Kasumi-1 (cell line): ENCODE measurements around the gene SPPL3.
A peak's percentile ranks its signal among the peaks of the same experiment; 100 is the strongest.
"Not testable (repeated sequence)": the region's sequence is repeated elsewhere in the genome, so short reads cannot be mapped to it uniquely, and the experiment has no call there.

ENCODE experiments used
- DNase-seq, 2 experiments: peaks; one replicate each; lab custom pipeline; 2025; lab: John Stamatoyannopoulos, UW

Gene SPPL3

DNA sequence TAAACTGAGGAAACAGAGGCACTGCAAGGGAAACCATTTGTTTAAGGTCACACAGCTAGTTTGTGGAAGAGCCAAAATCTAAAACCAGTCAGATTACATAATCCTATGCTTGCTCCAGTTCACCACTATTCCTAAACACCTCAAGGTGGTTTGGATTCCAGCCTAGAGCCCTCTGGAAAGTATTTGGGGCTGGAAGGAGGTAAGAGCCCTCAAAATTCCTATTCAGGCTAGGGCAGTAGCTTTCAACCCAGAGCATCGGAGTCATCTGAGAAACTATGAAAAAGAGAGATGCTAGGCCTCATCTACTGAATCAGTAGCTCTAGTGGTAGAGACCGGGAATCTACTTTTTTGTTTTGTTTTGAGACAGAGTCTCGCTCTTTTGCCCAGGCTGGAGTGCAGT is 16.0 kb upstream of the SPPL3 start:
- no peak for DNase-seq

DNA sequence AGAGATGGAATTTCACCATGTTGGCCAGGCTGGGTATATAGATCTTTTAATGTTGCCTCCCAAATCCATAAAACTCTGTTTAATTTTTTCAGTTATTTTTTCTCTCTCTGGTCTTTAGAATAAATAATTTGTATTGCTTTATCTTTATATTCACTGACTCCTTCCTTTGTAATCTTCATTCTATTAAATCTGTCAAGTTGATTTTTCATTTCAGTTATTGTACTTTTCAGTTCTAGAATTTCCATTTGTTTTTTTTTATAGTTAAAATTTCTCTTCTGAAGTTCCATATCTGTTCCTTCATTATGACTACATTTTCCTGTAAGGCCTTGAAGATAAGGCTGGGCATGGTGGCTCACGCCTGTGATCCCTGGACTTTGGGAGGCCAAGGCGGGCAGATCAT is 13.6 kb upstream of the SPPL3 start:
- no peak for DNase-seq

DNA sequence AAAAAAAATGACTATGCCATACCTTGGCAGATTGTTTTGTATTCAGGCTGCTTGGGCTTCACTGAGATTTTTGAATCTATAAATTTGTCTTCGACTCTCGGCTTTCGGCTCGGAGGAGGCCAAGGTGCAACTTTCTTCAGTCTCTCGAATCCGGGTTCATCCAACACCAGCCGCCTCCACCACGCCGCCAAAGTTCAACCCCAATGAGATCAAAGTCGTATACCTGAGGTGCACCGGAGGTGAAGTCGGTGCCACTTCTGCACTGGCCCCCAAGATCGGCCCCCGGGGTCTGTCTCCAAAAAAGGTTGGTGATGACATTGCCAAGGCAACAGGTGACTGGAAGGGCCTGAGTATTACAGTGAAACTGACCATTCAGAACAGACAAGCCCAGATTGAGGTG is 12.4 kb upstream of the SPPL3 start:
- no peak for DNase-seq

DNA sequence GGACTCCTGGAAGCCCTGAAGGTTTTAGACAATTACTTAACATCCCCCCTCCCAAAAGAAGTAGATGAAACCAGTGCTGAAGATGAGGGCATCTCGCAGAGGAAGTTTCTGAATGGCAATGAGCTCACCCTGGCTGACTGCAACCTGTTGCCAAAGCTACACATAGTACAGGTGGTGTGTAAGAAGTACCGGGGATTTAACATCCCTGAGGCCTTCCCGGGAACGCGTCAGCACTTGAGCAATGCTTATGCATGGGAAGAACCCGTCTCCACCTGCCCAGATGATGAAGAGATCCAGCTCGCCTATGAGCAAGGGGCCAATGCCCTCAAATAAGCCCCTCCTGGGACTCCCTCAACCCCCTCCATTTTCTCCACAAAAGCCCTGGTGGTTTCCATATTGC is 10.6 kb upstream of the SPPL3 start:
- no peak for DNase-seq

DNA sequence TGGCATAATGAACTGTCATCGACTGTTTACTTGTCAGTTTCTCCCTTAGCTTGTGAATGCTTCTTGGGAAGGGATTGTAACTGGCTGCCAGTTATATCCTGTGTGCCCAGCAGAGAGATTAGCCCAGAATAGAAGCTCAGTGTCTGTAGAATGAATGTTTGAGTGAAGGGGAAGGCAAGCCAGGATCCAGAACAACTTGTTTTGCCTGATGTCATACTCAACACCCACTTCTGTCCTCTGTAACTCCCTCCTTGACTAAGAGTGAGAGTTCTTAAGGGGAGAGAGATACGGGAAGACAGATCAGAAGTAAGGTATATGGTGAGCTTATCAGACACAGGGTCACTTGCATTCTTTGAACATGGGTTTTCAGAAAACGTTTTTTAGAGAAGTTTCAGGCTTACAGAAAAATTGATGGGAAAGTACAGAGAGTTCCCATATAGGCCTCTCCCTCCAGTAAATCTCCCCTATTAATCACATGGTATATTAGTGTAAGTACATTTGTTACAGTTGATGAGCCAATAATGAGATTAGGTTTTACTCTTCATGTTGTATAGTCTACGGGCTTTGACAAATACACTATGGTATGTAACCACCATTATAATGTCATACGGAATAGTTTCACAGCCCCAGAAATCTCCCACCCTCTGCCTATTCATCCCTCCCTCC is 5.6 kb upstream of the SPPL3 start:
- no peak for DNase-seq

DNA sequence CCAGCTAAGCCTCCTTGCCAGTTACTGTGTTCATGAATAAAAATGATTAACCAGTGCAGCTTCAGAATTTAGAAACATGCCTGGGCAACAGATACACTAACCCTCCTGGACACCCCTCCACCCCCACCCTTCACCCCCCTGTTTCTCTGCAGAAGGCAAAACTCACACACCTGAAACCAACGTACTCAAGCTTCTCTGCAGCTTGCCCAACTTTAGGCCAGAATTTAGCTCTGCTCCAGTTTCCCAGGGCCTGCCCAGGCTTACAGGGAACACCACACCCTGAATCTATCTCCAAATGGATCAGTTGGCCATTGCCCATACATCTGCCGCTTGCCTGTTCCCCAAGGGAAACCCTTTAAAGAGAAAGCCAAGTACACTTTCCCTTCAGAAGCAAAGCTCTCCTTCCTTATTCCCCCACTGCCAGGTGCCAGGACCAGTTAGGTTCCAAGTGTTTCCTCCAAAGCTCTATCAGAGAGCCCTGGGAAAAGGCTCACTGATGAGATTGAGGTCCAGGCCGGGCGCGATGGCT is 1.8 kb upstream of the SPPL3 start:
- no peak for DNase-seq

DNA sequence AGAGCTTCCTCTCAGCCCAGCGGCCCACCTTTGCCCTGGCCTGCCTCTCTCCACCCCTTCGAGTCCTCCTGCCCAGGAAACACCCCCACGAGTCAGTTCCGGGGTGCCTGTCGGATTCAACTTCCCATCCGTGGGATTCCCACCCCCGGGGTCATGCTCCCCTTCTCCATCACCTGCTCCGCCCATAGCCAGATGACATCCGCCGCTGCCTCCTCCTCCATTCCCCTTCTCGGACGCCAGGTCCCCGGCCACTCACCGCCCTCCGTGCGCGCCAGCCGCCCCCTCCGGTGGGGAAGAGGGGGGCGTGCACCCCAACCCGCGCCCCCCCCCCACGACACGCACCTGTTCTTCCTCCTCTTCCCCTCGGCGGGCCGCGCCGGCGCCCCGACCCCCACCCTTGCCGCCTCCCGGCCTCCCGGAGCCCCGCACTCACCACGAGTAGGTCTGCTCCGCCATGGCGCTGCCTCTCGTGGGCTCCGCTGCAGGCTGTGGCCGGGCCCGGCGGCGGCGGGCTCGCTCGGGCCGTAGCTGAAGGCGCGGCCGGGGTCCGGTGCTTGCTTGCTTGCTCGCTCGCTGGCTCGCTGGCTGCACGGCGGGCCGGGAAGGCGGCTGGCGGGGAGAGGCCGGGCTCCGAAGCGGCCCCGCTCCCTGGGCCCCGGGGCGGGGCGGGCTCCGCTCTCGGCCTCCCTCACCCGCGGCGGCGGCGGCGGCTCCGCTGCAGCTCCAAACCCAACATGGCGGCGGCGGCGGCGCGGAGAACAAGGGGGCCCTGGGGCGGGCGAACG is 554 bp downstream of the SPPL3 start:
- DNase-seq: peak; percentile 29 to 54

DNA sequence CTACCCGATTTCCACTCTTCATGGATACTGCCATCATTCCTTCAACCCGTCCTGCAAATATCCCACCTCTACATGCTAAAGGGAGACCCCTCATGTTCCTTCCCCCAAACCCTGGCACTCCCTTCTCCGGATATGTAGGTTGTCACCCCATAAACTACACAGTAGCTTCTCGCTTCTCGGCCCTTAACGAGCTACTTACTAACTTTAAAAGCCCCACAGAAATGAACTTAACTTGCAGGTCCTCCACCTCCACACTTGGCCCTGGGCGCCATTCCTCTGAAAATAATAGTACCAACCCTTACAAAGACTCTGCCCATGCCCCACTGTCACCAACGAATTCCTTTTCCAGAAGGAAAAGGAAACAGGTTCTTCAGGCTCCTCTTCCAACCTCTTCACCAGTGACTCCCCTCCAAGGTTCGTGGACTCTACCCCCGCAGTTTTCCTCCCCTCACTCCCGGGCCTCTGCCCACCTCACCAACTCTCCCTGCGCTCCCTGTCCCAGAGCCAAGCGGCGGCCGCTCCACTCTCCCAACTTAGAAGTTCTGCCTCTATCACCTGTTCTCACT is 1.2 kb downstream of the SPPL3 start:
- peak in 1 of 2 experiments; percentile 20 for DNase-seq

DNA sequence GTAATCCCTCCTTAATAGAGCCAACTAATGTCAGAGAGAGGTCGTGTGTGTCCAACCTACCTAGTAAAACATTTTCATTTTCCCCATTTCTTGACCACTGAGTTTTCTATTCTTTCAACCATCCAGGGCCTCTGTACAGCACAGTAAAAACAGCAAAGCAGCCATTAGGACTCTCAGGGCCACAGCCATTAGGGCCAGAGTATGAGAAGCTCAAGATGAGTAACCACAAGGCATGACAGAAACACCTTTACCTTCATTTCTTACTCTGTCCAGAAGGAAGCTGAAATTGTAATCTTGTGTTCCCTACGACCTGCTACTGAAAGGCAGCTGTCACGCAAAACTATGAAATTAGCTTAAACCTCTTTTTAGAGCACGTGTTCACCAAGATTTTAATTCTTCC is 2.3 kb downstream of the SPPL3 start:
- no peak for DNase-seq

DNA sequence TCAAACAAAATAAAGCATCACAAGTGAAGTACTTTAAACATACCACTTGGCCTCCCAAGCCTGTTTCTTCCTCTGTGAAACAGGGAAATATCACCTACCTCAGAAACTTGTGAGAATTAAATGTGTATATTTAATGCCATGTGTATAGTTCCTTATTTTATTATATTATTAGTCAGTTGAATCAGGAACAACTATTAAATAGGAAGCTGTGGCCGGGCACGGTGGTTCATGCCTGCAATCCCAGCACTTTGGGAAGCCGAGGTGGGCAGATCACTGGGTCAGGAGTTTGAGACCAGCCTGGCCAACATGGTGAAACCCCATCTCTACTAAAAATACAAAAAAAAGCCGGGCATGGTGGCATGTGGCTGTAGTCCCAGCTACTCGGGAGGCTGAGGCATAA is 3.1 kb downstream of the SPPL3 start:
- not testable (repeated sequence) for DNase-seq

DNA sequence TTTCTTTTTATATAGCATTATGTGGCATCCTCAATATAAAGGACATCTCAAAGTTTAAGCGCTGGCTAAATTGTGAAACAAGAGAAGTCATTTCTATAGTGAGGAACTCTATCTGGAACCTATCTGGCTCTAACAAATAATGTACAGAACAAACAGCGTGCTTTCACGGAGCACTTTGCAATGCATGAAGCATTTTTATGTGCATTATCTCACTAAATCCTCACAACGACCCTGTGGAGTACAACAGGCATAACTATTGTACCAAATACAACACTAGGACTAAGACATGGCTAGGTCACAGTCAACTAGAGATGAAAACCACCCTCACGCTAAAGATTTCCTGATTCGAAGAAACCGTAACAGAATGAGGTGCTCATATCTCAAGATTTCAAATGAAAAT is 8.6 kb downstream of the SPPL3 start:
- DNase-seq: no peak

DNA sequence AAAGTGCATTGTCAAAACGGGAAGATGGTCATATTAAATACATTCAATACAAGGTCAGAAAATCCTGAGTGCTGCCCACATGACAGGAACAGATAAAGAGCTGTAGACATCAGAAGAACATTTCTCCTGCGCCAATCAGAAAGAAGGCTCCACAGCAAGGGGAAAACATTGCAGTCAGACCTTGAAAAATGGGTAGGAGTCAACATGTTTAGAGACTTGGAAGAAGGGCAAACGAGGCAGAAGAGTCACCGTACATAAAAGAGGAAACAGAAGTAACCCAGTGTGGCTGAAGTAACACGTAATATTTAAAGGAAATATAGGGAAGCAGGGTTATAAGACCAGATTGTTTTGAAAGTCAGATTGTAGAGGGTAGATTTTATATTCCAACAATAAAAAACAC is 11.9 kb downstream of the SPPL3 start:
- peak; percentile 77 to 90 for DNase-seq

DNA sequence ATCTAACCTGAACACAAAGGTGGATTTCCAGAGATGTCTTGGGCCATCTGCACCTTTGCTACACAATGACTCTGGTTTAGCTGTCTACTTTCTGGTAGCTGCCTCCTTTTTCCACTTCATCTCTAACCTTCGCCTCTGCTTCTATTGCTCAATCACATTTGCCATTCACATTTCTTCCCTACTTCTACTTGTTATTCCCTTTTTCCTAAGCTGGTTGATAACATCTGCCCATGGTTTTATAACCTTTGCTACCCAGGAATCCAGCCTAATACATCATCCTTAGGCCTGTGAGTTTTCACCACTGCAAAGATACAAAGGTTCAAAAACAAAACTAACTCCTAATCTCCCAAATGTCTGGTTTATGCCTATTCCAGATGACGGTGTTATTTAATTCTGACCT is 13.2 kb downstream of the SPPL3 start:
- DNase-seq: no peak

DNA sequence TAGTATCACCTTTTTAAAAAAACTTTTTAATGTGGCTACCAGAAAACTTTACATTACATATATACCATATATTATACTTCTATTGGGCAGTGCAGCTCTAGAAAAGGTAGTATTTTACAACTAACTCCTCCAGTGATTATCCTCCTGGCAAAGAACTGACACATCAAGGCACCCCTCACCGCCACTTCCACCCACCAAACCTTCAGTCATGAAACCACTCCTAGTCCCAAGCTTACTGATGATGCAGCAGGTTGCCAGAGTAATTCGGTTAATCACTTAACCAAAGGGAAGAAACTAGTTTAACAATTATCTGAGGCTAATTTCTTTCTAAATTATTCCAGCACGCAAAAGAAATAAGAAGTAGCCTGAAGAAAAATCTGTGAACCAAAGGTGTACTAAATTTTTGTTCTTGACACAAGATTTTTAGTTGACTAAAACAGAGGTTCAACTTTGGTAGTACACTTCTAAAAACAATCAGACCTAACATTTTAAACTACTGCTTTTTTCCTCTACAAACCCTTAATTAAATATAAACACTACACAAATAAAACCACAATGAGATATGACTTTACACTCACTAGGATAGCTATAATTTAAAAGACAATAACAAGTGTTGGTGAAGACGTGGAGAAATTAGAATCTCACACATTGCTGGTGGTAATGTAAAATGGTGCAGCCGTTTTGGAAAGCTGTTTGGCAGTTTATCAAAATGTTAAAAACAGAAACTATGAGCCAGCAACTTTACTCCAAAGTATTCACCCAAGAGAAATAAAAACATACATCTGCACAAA is 16.7 kb downstream of the SPPL3 start:
- no peak for DNase-seq

DNA sequence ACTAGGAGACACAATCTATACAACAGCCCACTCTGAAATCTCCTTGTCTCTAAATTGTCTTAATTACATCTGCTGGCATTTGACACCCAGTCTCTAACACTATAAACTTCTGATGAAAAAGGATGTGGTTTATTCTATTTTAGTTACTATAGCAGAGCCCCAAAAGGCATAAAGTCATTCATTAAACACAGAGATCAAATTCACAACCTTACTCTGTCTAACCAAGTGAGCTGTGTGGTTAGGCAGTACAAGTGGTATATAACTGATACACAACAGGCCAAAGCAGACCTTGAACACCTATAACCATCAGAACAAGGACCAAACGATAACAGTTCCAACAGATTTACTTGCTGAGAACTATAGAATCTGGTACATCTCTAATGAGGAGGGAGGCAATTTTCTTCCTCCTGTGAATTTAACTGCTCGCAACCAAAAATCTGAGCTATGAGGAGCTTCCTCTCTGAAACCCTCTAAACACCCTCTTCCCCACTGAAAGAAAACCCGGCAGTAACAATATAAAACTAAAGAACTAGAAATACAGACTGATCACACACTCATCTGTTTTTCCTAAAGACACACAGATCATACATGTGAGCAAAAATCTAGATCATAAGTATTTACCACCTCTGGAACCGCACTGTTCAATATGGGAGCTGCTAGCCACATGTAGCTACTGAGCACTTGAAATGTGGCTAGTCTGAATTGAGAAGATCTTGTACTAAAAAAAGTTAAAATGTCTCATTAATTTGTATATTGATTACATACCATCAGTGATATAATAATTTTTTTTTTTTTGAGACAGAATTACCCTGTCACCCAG is 17.7 kb downstream of the SPPL3 start:
- DNase-seq: peak; percentile 27 to 38

DNA sequence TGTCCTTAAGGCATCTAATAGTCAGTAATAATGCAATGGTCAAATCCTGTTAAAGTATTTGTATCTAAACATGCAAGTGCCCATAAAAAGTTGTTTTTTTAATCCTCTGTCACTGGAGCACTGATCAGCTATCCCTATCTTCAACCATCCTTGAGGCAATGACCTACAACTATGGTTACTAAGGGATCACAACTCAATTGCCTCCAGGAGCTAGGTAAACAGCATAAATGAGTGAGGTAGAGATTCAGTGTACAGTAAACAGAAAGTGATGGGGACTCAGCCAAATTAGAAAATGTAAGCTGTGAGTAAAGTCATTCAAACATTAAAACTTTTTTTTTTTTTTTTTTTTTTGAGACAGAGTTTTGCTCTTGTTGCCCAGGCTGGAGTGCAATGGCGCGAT is 18.6 kb downstream of the SPPL3 start:
- DNase-seq: no peak

DNA sequence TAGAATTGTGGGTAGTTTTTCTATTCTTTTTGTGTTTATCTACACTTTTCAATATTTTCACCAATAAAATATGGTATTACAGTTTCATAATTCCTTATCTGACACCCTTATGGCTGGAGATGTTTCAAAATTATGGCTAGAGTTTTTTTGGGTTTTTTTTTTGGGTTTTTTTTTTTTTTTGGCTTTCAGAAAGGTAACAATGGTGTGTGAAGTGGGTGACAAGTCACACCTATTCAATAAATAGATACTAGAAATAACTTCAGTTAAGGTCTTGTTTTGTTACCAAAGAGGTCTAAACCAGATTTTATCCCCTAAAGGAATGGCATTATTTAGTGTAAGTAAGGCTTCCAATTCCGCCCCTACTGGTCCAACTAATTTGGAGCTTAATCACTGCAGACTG is 19.5 kb downstream of the SPPL3 start:
- no peak for DNase-seq

DNA sequence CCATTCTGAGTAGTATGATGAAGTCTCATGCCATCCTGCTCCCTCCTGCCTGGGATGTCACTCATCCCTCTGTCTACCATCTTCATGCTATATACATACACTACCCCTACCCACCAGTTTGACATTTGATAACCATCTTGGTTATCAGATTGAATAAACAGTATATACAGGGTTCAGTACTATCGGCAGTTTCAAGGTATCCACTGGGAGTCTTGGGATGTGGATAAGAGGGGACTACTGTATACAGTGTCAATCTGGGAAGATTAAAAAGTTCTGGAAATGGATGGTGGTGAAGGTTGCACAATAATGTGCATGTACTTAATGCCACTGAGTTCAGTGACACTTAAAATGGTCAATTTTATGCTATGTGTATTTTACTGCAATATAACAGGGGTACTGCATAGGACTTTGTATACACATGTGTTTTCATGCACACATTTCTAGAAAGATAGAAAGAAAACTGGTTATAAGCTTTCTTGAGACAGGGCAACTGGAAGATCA is 22.1 kb downstream of the SPPL3 start:
- no peak for DNase-seq

DNA sequence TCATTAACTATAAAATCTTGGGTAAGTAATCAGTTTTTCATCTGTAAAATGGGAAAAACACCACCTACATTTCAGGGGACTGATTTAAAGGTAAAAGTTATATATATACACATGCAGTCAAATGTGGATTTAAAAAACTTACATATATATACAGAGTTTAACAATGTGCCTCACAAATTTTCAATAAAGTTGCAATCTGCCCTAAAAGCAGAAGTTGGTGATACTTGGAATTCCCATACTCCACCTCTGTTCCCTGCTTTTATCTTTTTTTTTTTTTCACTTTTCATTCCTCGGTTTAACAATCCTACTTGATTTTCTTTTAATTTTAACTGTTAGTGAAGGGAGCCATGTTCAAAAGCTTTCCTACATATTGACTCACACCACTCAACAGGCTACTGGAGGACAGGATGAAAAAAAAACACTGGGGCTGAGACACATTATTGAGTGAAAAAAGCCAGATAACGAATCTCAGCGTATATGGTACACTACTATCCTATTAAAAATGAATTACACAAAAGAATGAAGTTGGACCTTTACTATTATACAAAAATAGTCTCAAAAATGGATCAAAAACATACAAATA is 24.3 kb downstream of the SPPL3 start:
- no peak for DNase-seq

DNA sequence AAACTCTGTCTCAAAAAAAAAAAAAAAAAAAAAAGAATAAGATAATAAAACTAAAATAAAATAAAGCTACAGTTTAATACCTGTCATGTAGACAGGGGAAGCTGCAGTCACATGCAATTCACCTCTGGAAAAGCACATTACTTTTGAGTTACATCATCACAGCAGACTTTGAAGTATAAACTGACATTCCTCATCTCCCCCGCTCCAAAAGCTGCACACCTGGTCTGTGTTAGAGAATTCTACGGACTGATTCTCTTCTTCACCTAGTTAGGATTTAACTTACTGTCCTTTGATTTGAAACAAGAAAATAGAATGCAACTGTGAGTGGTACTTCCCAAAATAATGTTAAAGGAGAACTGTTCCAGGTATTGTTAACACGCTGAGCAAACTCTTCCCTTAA is 25.1 kb downstream of the SPPL3 start:
- DNase-seq: no peak
